ENCODE data around the gene CYTL1.

DNA sequence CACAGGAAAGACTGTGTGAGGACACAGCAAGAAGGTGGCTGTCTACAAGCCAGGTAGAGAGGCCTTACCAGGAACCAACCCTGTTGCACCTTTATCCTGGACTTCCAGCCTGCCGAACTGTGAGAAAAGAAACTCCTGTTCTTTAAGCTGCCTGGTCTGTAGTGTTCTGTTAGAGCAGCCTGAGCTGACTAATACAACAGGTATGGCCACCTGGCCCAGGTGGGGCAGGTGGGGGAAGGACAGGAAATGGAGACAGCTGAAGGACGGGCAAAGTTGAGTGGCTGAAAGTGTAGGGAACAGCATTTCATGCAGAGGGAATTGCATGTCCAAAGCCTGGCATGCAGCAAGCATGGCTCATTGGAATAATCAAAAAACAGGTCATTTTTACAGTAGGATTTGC lies 35.1 kb downstream of the CYTL1 start:
- TF ChIP-seq, protein P1, sequence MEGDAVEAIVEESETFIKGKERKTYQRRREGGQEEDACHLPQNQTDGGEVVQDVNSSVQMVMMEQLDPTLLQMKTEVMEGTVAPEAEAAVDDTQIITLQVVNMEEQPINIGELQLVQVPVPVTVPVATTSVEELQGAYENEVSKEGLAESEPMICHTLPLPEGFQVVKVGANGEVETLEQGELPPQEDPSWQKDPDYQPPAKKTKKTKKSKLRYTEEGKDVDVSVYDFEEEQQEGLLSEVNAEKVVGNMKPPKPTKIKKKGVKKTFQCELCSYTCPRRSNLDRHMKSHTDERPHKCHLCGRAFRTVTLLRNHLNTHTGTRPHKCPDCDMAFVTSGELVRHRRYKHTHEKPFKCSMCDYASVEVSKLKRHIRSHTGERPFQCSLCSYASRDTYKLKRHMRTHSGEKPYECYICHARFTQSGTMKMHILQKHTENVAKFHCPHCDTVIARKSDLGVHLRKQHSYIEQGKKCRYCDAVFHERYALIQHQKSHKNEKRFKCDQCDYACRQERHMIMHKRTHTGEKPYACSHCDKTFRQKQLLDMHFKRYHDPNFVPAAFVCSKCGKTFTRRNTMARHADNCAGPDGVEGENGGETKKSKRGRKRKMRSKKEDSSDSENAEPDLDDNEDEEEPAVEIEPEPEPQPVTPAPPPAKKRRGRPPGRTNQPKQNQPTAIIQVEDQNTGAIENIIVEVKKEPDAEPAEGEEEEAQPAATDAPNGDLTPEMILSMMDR (IDR thresholded peaks at IDR 0.05; ENCODE audit: low read depth, low read length) = no peak
- no peak for TF ChIP-seq MYC (IDR thresholded peaks at IDR 0.05; ENCODE audit: low read depth, low read length)
- TF ChIP-seq POLR2A (IDR thresholded peaks at IDR 0.05; ENCODE audit: extremely low read depth, insufficient read length) = no peak
- TF ChIP-seq, protein P2, sequence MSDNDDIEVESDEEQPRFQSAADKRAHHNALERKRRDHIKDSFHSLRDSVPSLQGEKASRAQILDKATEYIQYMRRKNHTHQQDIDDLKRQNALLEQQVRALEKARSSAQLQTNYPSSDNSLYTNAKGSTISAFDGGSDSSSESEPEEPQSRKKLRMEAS (IDR thresholded peaks at IDR 0.05; ENCODE audit: low read depth, low read length) = no peak

Measured in NB4 (cell line).